C4-2B (cell line): Measurements from ENCODE around the gene GANAB.

Source experiments
- CTCF ChIP-seq: fragments of 450-650 bp; conservative IDR thresholded peaks from 2 replicates; pipeline ENCODE4 v1.5.1; 2017; ENCODE audit warnings: mild to moderate bottlenecking
- ZFX ChIP-seq: fragments of 450-650 bp; IDR thresholded peaks from 2 replicates; pipeline ENCODE4 v1.6.1; 2017

- TF ChIP-seq CTCF (no peak), ZFX (no peak)
Observed at GRCh38 chr11:62669420-62670161, 23.2 kb upstream of the GANAB start.
